OCI-LY7 (cell line): ENCODE measurements around the gene TOX3.

Experiments used
- CTCF ChIP-seq: fragments of 200-600 bp; sonication (generic); conservative IDR thresholded peaks from 2 replicates; pipeline ENCODE4 v1.5.1; 2014; ENCODE audit warnings: mild to moderate bottlenecking, antibody characterized with exemption, low read length, moderate library complexity, mixed read lengths
- EZH2phosphoT487 ChIP-seq: fragments of 200-600 bp; sonication (generic); IDR thresholded peaks from 2 replicates; pipeline ENCODE4 v1.6.1; 2018; ENCODE audit warnings: low read depth, borderline replicate concordance, mild to moderate bottlenecking, mixed run types, antibody characterized with exemption, low read length, moderate library complexity, mixed read lengths

GRCh38 chr16:52467753-52468152 lies 79.2 kb downstream of the TOX3 start:
- TF ChIP-seq CTCF (no peak), EZH2phosphoT487 (no peak)
